A673 (cell line): Measurements from ENCODE around the gene IL36B.

Source experiments
- EZH2 ChIP-seq: fragments of 200-600 bp; sonication (generic); IDR thresholded peaks from 2 replicates; pipeline ENCODE4 v1.6.1; 2017; ENCODE audit warnings: borderline replicate concordance, low read depth, mild to moderate bottlenecking, mixed read lengths, antibody characterized with exemption, low read length; ENCODE audit not compliant: poor library complexity, severe bottlenecking
- TF ChIP-seq, protein P1 (sequence below): fragments of 300-800, 200-600 bp; sonication (generic); conservative IDR thresholded peaks from 2 replicates; pipeline ENCODE4 v1.5.1; 2017; ENCODE audit warnings: low read depth, mild to moderate bottlenecking, antibody characterized with exemption, low read length, moderate library complexity, mixed read lengths

DNA sequence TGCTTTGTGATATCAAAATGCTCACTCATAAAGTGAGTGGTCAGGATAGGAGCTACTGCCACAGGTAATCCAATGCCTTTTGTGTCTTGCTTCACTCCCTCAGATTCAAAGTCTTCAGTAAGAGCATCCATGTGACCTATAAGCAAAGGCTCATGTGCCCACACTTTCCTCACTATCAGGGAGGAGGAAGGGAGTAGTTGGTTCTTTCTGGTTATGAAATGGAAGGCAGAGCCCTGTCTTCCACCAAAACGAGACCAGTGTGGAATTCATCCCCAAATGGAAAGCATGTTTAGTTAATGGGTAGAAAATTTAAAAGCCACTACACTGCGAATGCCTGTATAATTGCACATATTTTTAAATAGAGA is 40.9 kb upstream of the IL36B start:
- TF ChIP-seq, protein P1, sequence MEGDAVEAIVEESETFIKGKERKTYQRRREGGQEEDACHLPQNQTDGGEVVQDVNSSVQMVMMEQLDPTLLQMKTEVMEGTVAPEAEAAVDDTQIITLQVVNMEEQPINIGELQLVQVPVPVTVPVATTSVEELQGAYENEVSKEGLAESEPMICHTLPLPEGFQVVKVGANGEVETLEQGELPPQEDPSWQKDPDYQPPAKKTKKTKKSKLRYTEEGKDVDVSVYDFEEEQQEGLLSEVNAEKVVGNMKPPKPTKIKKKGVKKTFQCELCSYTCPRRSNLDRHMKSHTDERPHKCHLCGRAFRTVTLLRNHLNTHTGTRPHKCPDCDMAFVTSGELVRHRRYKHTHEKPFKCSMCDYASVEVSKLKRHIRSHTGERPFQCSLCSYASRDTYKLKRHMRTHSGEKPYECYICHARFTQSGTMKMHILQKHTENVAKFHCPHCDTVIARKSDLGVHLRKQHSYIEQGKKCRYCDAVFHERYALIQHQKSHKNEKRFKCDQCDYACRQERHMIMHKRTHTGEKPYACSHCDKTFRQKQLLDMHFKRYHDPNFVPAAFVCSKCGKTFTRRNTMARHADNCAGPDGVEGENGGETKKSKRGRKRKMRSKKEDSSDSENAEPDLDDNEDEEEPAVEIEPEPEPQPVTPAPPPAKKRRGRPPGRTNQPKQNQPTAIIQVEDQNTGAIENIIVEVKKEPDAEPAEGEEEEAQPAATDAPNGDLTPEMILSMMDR, result no peak
- TF ChIP-seq EZH2, result no peak
